Adipose tissue (tissue), 3 donors: ENCODE results near the gene QSOX1. TPM values are rescaled to one million over a fixed set of nuclear protein-coding genes. Genes with fewer than 3 reads are reported as not detected.

ENCODE experiments used
- H3K27ac ChIP-seq: one replicate; pipeline ENCODE4 v1.5.1; 2013; ENCODE audit warnings: low read depth, low read length
- WGBS, 3 donors: extraction: QIAGEN DNeasy Blood & Tissue Kit; methylation state at CpG; one replicate each; pipeline ENCODE4 v1.1.7; 2013; 5-methylcytosine and 5-hydroxymethylcytosine counted together
- polyA plus RNA-seq, 3 donors: library from polyadenylated mRNA; stranded (reverse); fragments of 200-250 nt; gene quantifications; one replicate each; pipeline ENCODE4 v1.2.3, GENCODE V29; 2013
- donor health status: healthy with polysubstance abuse.
- donor health status: Bipolar disorder and iron deficiency.
- donor health status: healthy.

The QSOX1 gene
- polyA plus RNA-seq, 3 donors: 47.2 to 59.3 (median 56.2) TPM

- no peak overlapping the region for H3K27ac ChIP-seq
- WGBS, 3 donors: 8 to 9% (median 8%) methylated on average over 16 of the region's 16 CpGs
Measured at GRCh38 chr1:180236698-180237509, 82.2 kb downstream of the QSOX1 start.

GRCh38 chr1:180237869-180238476 lies 83.3 kb downstream of the QSOX1 start:
- H3K27ac ChIP-seq: no peak overlapping the region
- WGBS, 3 donors: 18 to 26% (median 22%) methylated on average over 7 of the region's 7 CpGs

- 16 to 36% (median 23%) methylated on average over 7 of the region's 7 CpGs for WGBS, 3 donors
- H3K27ac ChIP-seq: no peak overlapping the region
Measured at GRCh38 chr1:180238675-180239074, 84.0 kb downstream of the QSOX1 start.

GRCh38 chr1:180239145-180240096 lies 84.8 kb downstream of the QSOX1 start:
- H3K27ac ChIP-seq: no peak overlapping the region
- WGBS, 3 donors: 12 to 19% (median 13%) methylated on average over 10 of the region's 10 CpGs

- WGBS, 3 donors: 61 to 70% (median 70%) methylated on average over 8 of the region's 8 CpGs
- H3K27ac ChIP-seq: no peak overlapping the region
Measured at GRCh38 chr1:180241716-180242544, 87.3 kb downstream of the QSOX1 start.

- no peak overlapping the region for H3K27ac ChIP-seq
- WGBS, 3 donors: 87 to 89% (median 88%) methylated on average over 11 of the region's 11 CpGs
Measured at GRCh38 chr1:180243517-180244221, 89.0 kb downstream of the QSOX1 start.

- WGBS, 3 donors: 84 to 93% (median 87%) methylated on average over 6 of the region's 6 CpGs
- no peak overlapping the region for H3K27ac ChIP-seq
Measured at GRCh38 chr1:180244840-180245239, 90.2 kb downstream of the QSOX1 start.

GRCh38 chr1:180246579-180246978 lies 91.9 kb downstream of the QSOX1 start:
- WGBS, 3 donors: 87 to 90% (median 88%) methylated on average over 5 of the region's 5 CpGs
- no peak overlapping the region for H3K27ac ChIP-seq

GRCh38 chr1:180247061-180247460 lies 92.4 kb downstream of the QSOX1 start:
- WGBS, 3 donors: 50 to 86% (median 58%) methylated on average over 3 of the region's 3 CpGs
- H3K27ac ChIP-seq: no peak overlapping the region

- 76 to 88% (median 86%) methylated on average over 4 of the region's 4 CpGs for WGBS, 3 donors
- H3K27ac ChIP-seq: no peak overlapping the region
Measured at GRCh38 chr1:180247580-180247979, 92.9 kb downstream of the QSOX1 start.

- no peak overlapping the region for H3K27ac ChIP-seq
- 90 to 96% (median 93%) methylated on average over 7 of the region's 7 CpGs for WGBS, 3 donors
Measured at GRCh38 chr1:180248176-180248575, 93.5 kb downstream of the QSOX1 start.

- 69 to 72% (median 69%) methylated on average over 11 of the region's 11 CpGs for WGBS, 3 donors
- no peak overlapping the region for H3K27ac ChIP-seq
Measured at GRCh38 chr1:180248731-180249681, 94.3 kb downstream of the QSOX1 start.

GRCh38 chr1:180249725-180250498 lies 95.2 kb downstream of the QSOX1 start:
- WGBS, 3 donors: 76 to 86% (median 79%) methylated on average over 13 of the region's 13 CpGs

GRCh38 chr1:180250499-180250770 lies 95.8 kb downstream of the QSOX1 start:
- H3K27ac ChIP-seq: no peak overlapping the region
- WGBS, 3 donors: 87 to 90% (median 88%) methylated on average over 7 of the region's 7 CpGs

More at GRCh38 chr1:180249725-180250498, 95.2 kb downstream of the QSOX1 start:
- H3K27ac ChIP-seq: no peak overlapping the region

GRCh38 chr1:180250883-180251509 lies 96.3 kb downstream of the QSOX1 start:
- H3K27ac ChIP-seq: no peak overlapping the region
- WGBS, 3 donors: 78 to 82% (median 82%) methylated on average over 16 of the region's 16 CpGs
